ENCODE results near the gene KRT76.

DNA sequence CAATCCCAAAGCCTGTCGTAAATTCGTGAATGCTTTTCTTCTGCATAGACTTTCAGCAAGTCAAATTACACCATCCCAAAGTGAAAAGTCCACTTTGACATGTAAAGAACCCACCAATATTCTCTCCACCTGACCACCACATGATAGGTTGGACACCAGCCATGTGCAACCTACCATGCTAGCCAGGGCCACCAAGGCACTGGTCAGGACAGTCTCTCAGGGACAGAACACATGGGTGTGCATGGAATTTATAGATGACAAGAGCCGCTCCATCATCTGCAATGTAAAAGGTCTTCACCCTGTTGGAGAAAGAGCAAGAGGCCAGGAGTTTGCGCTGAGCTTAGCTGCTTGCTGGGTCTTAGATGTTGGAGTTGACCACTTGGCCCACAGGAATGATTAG, 5.4 kb upstream of the KRT76 start:
- TF ChIP-seq, protein P1, sequence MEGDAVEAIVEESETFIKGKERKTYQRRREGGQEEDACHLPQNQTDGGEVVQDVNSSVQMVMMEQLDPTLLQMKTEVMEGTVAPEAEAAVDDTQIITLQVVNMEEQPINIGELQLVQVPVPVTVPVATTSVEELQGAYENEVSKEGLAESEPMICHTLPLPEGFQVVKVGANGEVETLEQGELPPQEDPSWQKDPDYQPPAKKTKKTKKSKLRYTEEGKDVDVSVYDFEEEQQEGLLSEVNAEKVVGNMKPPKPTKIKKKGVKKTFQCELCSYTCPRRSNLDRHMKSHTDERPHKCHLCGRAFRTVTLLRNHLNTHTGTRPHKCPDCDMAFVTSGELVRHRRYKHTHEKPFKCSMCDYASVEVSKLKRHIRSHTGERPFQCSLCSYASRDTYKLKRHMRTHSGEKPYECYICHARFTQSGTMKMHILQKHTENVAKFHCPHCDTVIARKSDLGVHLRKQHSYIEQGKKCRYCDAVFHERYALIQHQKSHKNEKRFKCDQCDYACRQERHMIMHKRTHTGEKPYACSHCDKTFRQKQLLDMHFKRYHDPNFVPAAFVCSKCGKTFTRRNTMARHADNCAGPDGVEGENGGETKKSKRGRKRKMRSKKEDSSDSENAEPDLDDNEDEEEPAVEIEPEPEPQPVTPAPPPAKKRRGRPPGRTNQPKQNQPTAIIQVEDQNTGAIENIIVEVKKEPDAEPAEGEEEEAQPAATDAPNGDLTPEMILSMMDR (conservative IDR thresholded peaks at IDR 0.05; ENCODE audit: low read depth, low read length): no peak
- no peak for TF ChIP-seq EZH2 (IDR thresholded peaks at IDR 0.05; ENCODE audit: low read length, unreplicated experiment)
- TF ChIP-seq EZH2phosphoT487 (IDR thresholded peaks at IDR 0.05; ENCODE audit: borderline replicate concordance, low read length): no peak

All from PC-3 (cell line).